CD4-positive, CD25-positive, alpha-beta regulatory T cell (primary cell): ENCODE data around the gene TCAP. TPM values are rescaled to one million over a fixed set of nuclear protein-coding genes. Genes with fewer than 3 reads are reported as not detected.

Experiments used
- ATAC-seq, 2 donors: fragments of 150-1000 bp; cut with Tn5 transposase; one replicate each; pipeline ENCODE4 v1.10.0; 2021; ENCODE audit warnings: low read depth in 2 of 2, moderate number of reproducible peaks in 2 of 2, moderate library complexity in 1 of 2
- DNase-seq, 3 donors: peaks; one replicate each; pipeline versions ENCODE4 v3.0.0 to v3.0.0-alpha.2; 2012 to 2022; ENCODE audit warnings: mixed read lengths in 1 of 3
- H3K27ac ChIP-seq: one replicate; pipeline ENCODE4 v1.7.0; 2013; ENCODE audit warnings: mild to moderate bottlenecking, low read length; ENCODE audit not compliant: insufficient read depth, poor library complexity, severe bottlenecking
- H3K27me3 ChIP-seq: one replicate; pipeline ENCODE4 v1.7.0; 2013; ENCODE audit warnings: low read length; ENCODE audit not compliant: control insufficient read depth, insufficient read depth
- H3K36me3 ChIP-seq: one replicate; pipeline ENCODE4 v1.7.0; 2013; ENCODE audit warnings: mild to moderate bottlenecking, low read length, moderate library complexity; ENCODE audit not compliant: control insufficient read depth, insufficient read depth
- H3K4me1 ChIP-seq: 2 replicates; pipeline ENCODE4 v1.7.0; 2013; ENCODE audit warnings: mild to moderate bottlenecking, low read length; ENCODE audit not compliant: insufficient read depth, control insufficient read depth, poor library complexity, severe bottlenecking
- H3K4me3 ChIP-seq: one replicate; pipeline ENCODE4 v1.7.0; 2013; ENCODE audit warnings: low read depth, mild to moderate bottlenecking, low read length, moderate library complexity
- H3K9me3 ChIP-seq, 2 experiments: 1 replicate in 1 of 2; 2 replicates in 1 of 2; pipeline ENCODE4 v1.7.0; 2013; ENCODE audit warnings: low read length in 2 of 2, mild to moderate bottlenecking in 1 of 2, moderate library complexity in 1 of 2; ENCODE audit not compliant: control insufficient read depth in 2 of 2
- H3K27ac Mint-ChIP-seq, 3 donors: one replicate each; pipeline ENCODE4 v1.8.0; 2020 to 2022; ENCODE audit warnings: mild to moderate bottlenecking in 3 of 3, mixed read lengths in 3 of 3, moderate library complexity in 2 of 3
- H3K27me3 Mint-ChIP-seq: one replicate; pipeline ENCODE4 v1.8.0; 2022; ENCODE audit warnings: mild to moderate bottlenecking, mixed read lengths
- H3K36me3 Mint-ChIP-seq: one replicate; pipeline ENCODE4 v1.8.0; 2020; ENCODE audit warnings: mixed read lengths
- H3K4me1 Mint-ChIP-seq, 4 donors: one replicate each; pipeline ENCODE4 v1.8.0; 2020 to 2022; ENCODE audit warnings: mixed read lengths in 4 of 4, mild to moderate bottlenecking in 1 of 4
- H3K4me3 Mint-ChIP-seq, 4 donors: one replicate each; pipeline ENCODE4 v1.8.0; 2020 to 2022; ENCODE audit warnings: mild to moderate bottlenecking in 4 of 4, mixed read lengths in 4 of 4, moderate library complexity in 3 of 4
- H3K9me3 Mint-ChIP-seq, 7 donors: one replicate each; pipeline ENCODE4 v1.8.0; 2020 to 2022; ENCODE audit warnings: mixed read lengths in 7 of 7, mild to moderate bottlenecking in 3 of 7, moderate library complexity in 2 of 7
- polyA plus RNA-seq, 4 donors: library from polyadenylated mRNA; unstranded; fragments of 300-500 nt; fragmentation: Illumina TruSeq; gene quantifications; one replicate each; pipeline ENCODE4 v1.2.3, GENCODE V29; 2021
- total RNA-seq: library from RNA; stranded (reverse); gene quantifications from one replicate; pipeline ENCODE4 v1.2.3, GENCODE V29; 2022

Gene TCAP
- total and polyA plus RNA-seq, 5 donors from 2014 or later = 0.07 to 3.4 TPM; not detected in 3

- Mint-ChIP-seq H3K27me3 (no peaks in the 10 kb centered on the region), H3K4me3 (peak overlapping the region in 2 of 4 donors; percentile 33 to 46), H3K9me3 (no peaks in the 10 kb centered on the region), H3K27ac (peak overlapping the region; percentile 71 to 97 (median 91)), H3K36me3 (peaks cover 17% of the 10 kb centered on the region), H3K4me1 (peaks cover 17 to 59% (median 29%) of the 10 kb centered on the region in 4 donors)
- Histone ChIP-seq H3K9me3 (no peaks in the 10 kb centered on the region), H3K4me1 (peaks cover 43% of the 10 kb centered on the region), H3K36me3 (no peaks in the 10 kb centered on the region), H3K4me3 (no peak overlapping the region), H3K27me3 (no peaks in the 10 kb centered on the region), H3K27ac (no peak overlapping the region)
- no peak for DNase-seq
- no peak for ATAC-seq
These were observed 12.6 kb downstream of the TCAP start for GRCh38 chr17:39677542-39678339.

- H3K9me3 ChIP-seq = no peaks in the 10 kb centered on the region
- H3K36me3 Mint-ChIP-seq = peaks cover 23% of the 10 kb centered on the region
- DNase-seq (no peak), ATAC-seq (no peak)
- H3K27me3 ChIP-seq = no peaks in the 10 kb centered on the region
- peaks cover 6% of the 10 kb centered on the region for H3K36me3 ChIP-seq
- no peak overlapping the region for H3K27ac ChIP-seq
- peak overlapping the region; percentile 93 to 97 (median 94) for H3K27ac Mint-ChIP-seq
- no peaks in the 10 kb centered on the region for H3K27me3 Mint-ChIP-seq
- H3K4me1 ChIP-seq = peaks cover 43% of the 10 kb centered on the region
- H3K4me3 Mint-ChIP-seq = peak overlapping the region in 1 of 4 donors; percentile 36
- H3K4me3 ChIP-seq = no peak overlapping the region
- H3K9me3 Mint-ChIP-seq = no peaks in the 10 kb centered on the region
- peaks cover 17 to 64% (median 29%) of the 10 kb centered on the region in 4 donors for H3K4me1 Mint-ChIP-seq
These were observed 13.4 kb downstream of the TCAP start for GRCh38 chr17:39678340-39679116.

GRCh38 chr17:39679521-39680192 is 14.5 kb downstream of the TCAP start:
- peaks cover 17 to 67% (median 29%) of the 10 kb centered on the region in 4 donors for H3K4me1 Mint-ChIP-seq

DNA sequence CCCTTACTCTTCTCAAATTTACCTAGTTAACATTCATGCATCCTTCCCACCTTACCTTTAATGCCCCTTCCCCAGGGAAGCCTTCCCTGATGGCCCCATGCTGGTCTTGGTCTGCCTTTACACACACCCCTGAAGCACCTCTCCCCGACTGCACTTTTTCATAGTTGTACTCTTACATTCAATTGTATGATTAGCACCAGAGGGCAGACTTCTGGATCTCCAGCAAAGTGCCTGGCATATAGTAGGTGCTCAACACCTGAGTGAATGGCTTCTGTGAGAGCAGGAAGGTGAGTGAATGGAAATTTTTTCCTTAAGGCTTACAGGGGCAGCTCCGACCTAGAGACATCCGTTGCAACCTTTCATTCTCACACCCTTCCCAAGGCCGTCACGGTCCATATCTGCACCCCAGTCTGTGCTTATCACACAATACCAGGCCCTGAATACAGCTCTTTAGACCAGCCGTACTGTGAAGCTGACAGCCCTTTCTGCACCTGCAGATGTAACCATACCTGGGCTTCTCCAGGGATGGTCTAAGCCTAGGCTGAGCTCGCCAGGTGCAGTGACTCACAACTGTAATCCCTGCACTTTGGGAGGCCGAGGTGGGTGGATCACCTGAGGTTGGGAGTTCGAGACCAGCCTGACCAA is 18.3 kb downstream of the TCAP start:
- peaks cover 0 to 4% (median 0%) of the 10 kb centered on the region in 7 donors for H3K9me3 Mint-ChIP-seq
- H3K27me3 ChIP-seq = no peaks in the 10 kb centered on the region
- H3K4me1 ChIP-seq = peaks cover 35% of the 10 kb centered on the region
- H3K4me3 Mint-ChIP-seq = peak overlapping the region in 2 of 4 donors; percentile 3 to 45
- no peak overlapping the region for H3K27ac ChIP-seq
- DNase-seq (no peak), ATAC-seq (no peak)
- no peaks in the 10 kb centered on the region for H3K9me3 ChIP-seq
- peak overlapping the region in 1 of 3 donors; percentile 79 for H3K27ac Mint-ChIP-seq
- peaks cover 16% of the 10 kb centered on the region for H3K36me3 ChIP-seq
- no peaks in the 10 kb centered on the region for H3K27me3 Mint-ChIP-seq
- H3K36me3 Mint-ChIP-seq = peaks cover 36% of the 10 kb centered on the region
- no peak overlapping the region for H3K4me3 ChIP-seq
- H3K4me1 Mint-ChIP-seq = peaks cover 23 to 55% (median 37%) of the 10 kb centered on the region in 4 donors

More at GRCh38 chr17:39679521-39680192, 14.5 kb downstream of the TCAP start:
- Histone ChIP-seq H3K36me3 (peaks cover 12% of the 10 kb centered on the region), H3K4me3 (no peak overlapping the region), H3K4me1 (peaks cover 43% of the 10 kb centered on the region), H3K27ac (peak overlapping the region; percentile 67), H3K27me3 (no peaks in the 10 kb centered on the region), H3K9me3 (no peaks in the 10 kb centered on the region)
- ATAC-seq (peak; percentile 81 to 86), DNase-seq (peak in 2 of 3 donors; percentile 48 to 83)
- no peaks in the 10 kb centered on the region for H3K9me3 Mint-ChIP-seq
- H3K27ac Mint-ChIP-seq = peak overlapping the region; percentile 93 to 97 (median 94)
- peaks cover 30% of the 10 kb centered on the region for H3K36me3 Mint-ChIP-seq
- peak overlapping the region in 3 of 4 donors; percentile 45 to 72 (median 70) for H3K4me3 Mint-ChIP-seq
- H3K27me3 Mint-ChIP-seq = no peaks in the 10 kb centered on the region

DNA sequence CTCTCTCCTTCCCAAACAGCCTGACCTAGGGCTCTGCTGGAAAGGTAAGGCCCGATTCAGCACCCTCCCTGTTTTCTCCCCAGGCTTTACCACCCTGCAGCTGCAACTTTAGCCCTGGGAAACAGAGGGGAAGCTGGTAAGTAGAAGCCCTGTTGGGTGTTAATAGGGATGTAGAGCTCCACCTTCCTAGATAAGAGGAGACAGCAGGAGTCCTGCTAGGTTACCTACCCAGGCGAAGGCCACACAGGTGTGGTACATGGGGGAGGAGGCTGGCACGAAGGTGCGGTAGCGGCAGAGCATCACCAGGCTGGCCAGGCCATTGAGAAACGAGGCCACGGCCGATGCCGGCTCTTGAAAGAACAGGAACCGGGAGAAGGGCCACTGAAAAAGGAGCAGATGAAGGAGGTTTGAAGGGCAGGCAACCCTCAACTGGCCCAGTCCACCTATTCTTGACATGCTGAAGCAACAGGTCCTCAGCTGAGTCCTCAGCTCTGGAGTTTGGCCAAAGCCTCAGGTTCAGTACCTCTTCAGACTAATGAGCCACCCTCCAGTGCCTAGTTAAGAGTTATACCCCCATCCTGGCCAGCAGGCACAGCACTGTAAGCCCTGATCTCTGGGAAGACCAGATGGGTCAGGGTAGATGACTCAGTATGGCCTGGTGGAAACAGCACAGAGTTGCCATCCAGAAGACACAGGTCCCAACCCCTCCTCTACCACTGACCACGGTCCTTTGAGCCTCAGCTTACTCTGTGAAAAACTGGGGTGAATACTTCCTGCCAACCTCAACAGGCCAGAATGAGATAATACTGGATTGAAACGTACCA is 19.4 kb downstream of the TCAP start:
- peak overlapping the region in 1 of 3 donors; percentile 53 for H3K27ac Mint-ChIP-seq
- ATAC-seq = no peak

DNA sequence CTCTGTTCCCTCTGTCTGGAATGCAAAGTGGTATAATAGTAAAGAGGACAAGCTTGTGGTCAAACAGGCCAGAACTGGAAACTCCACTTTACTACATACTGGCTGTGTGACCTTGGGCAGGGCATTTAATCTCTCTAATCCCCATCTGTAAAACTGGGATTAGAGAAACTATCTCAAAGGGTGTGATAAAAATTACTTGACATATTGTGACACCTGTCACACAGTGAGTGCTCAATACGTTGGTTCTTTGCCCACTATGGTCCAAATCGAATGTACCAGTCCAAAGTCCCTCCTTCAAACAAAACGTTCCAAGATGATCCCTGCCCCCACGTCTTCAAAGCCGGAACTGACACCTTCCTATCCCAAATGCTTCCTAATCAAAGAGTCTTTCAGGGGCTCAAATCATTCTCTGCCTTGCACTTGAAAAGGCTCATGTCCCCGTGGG is 22.0 kb downstream of the TCAP start:
- H3K27me3 Mint-ChIP-seq = no peaks in the 10 kb centered on the region
- peaks cover 21% of the 10 kb centered on the region for H3K4me1 ChIP-seq
- ATAC-seq (no peak), DNase-seq (no peak)
- H3K27ac ChIP-seq = peak overlapping the region; percentile 86
- H3K4me3 ChIP-seq = peak overlapping the region; percentile 23
- no peaks in the 10 kb centered on the region for H3K27me3 ChIP-seq
- H3K27ac Mint-ChIP-seq = peak overlapping the region; percentile 96 to 99 (median 98)
- H3K36me3 Mint-ChIP-seq = peaks cover 23% of the 10 kb centered on the region
- H3K36me3 ChIP-seq = peaks cover 16% of the 10 kb centered on the region
- peaks cover 9 to 36% (median 21%) of the 10 kb centered on the region in 4 donors for H3K4me1 Mint-ChIP-seq
- peak overlapping the region; percentile 97 to 99 (median 98) for H3K4me3 Mint-ChIP-seq
- peaks cover 0 to 4% (median 0%) of the 10 kb centered on the region in 7 donors for H3K9me3 Mint-ChIP-seq
- H3K9me3 ChIP-seq = no peaks in the 10 kb centered on the region

More for the DNA sequence above, 19.4 kb downstream of the TCAP start:
- Mint-ChIP-seq H3K4me1 (peaks cover 22 to 52% (median 31%) of the 10 kb centered on the region in 4 donors), H3K9me3 (peaks cover 0 to 4% (median 0%) of the 10 kb centered on the region in 7 donors), H3K4me3 (peak overlapping the region in 1 of 4 donors; percentile 71), H3K27me3 (no peaks in the 10 kb centered on the region), H3K36me3 (peaks cover 35% of the 10 kb centered on the region)
- Histone ChIP-seq H3K4me1 (peaks cover 32% of the 10 kb centered on the region), H3K4me3 (no peak overlapping the region), H3K36me3 (peaks cover 16% of the 10 kb centered on the region), H3K9me3 (no peaks in the 10 kb centered on the region), H3K27me3 (no peaks in the 10 kb centered on the region), H3K27ac (no peak overlapping the region)
- no peak for DNase-seq
